Measurements from ENCODE around the gene APOC1. TPM values are rescaled to one million over a fixed set of nuclear protein-coding genes. Genes with fewer than 3 reads are reported as not detected.

Gene APOC1
- total RNA-seq, 1 donor from 2014 or later, result 14.5 TPM

DNA sequence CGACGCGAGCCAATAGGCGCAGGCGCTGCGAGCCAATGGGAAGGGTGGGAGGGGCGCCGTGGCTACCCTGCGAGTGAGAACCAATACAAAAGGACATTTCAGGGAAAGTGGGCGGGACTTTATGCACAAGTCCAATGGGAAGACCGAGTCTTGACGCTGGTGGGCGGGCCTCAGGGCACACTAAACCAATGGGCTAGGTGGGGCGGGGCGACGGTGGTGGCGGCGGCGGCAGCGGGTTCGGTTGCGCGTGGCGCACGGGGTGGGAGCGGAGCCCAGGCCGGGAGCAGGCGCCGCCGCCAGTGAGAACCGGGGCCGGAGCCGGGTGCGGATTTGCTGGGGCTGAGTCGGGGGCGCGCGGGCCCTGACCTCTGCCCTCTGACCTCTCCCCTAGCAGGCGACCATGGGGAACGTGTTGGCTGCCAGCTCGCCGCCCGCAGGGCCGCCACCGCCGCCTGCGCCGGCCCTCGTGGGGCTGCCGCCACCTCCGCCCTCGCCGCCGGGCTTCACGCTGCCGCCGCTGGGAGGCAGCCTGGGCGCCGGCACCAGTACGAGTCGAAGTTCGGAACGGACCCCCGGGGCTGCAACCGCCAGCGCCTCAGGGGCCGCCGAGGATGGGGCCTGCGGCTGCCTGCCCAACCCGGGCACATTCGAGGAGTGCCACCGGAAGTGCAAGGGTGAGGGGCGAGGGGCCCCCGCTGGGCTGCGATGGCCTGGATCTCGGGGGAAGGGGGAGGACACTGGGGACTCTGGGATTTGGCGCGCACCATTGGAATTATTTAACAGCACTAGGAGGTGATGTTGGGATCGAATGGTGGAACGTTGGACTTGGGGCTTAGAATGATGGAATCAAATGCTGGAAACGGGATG is 23.2 kb upstream of the APOC1 start, which contains the start of gene TOMM40:
Gene TOMM40, plus strand, starts transcription at position 239 of the 867 bp plus-strand sequence. Its CDS starts 162 bp downstream, at position 401.
- TF ChIP-seq, protein P1, sequence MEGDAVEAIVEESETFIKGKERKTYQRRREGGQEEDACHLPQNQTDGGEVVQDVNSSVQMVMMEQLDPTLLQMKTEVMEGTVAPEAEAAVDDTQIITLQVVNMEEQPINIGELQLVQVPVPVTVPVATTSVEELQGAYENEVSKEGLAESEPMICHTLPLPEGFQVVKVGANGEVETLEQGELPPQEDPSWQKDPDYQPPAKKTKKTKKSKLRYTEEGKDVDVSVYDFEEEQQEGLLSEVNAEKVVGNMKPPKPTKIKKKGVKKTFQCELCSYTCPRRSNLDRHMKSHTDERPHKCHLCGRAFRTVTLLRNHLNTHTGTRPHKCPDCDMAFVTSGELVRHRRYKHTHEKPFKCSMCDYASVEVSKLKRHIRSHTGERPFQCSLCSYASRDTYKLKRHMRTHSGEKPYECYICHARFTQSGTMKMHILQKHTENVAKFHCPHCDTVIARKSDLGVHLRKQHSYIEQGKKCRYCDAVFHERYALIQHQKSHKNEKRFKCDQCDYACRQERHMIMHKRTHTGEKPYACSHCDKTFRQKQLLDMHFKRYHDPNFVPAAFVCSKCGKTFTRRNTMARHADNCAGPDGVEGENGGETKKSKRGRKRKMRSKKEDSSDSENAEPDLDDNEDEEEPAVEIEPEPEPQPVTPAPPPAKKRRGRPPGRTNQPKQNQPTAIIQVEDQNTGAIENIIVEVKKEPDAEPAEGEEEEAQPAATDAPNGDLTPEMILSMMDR (IDR thresholded peaks at IDR 0.05), result no peak
- TF ChIP-seq POLR2A (IDR thresholded peaks at IDR 0.05) (no peak), POLR2AphosphoS5 (IDR thresholded peaks at IDR 0.05; ENCODE audit: insufficient read depth in 1 of 2, low read depth in 1 of 2) (no peak)
- Histone ChIP-seq H3K27me3 (no peaks in the 10 kb centered on the region), H3K4me3 (peak within 1 kb of the TSS; percentile 87 to 90), H3K4me1 (peaks cover 29% of the 10 kb centered on the region), H3K27ac (peak within 1 kb of the TSS; percentile 83), H3K9me3 (no peaks in the 10 kb centered on the region), H3K36me3 (peaks cover 0 to 37% of the 10 kb centered on the region in 2 donors)
- no peak for DNase-seq (ENCODE audit: extremely low spot score in 2 of 2)
- intact Hi-C loops (cut with DNase I), result loop anchor here (5.0 kb wide), 2 partner anchors 201 to 286 kb away; partner anchors contain the start of genes BLOC1S3, PPP1R37 and TRAPPC6A

DNA sequence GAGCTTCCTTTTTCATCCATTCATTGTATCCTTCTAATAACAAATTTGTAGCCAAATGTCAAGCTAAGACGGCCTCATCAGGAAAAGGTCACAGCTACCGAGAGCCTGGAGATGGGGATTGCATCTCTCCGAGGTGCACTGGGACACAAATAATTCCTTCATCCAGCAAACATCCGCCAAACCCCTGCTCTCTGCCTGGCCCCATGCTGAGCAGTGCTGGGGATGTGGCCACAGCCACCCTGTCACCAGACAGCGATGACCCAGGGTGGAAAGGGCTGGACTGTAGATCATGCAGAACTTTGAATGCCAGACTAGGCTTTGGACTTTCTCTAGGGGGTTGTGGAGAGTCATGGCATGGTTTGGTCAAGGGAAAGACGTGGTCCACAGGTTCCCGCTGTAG is 21.5 kb upstream of the APOC1 start:
- H3K36me3 ChIP-seq, result peaks cover 0 to 52% of the 10 kb centered on the region in 2 donors

DNA sequence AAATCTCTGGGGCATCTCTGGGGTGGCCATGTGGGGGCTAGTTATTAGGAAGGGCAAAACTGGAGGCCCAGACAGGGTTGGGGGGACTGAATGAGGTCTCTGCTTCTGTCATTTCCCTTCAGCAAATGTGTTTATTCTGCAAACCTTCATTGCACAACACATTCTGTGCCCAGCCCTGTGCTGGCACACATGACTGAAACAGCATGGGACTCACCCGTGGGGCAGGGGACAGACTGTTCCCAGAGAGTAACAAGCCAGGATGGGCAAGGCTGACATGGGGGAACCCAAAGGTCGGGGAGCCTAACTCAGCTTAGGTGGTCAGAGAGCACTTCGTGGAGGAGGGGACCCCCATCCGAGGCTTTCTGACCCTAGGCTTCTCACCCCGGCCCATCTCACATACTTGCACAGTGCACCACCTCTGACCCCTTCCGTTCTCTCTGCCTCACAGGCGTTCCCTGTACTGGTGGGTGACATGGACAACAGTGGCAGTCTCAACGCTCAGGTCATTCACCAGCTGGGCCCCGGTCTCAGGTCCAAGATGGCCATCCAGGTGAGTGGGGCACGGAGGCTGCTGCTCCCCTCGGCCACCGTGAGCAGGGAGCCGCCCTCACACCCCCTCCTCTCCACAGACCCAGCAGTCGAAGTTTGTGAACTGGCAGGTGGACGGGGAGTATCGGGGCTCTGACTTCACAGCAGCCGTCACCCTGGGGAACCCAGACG is 20.9 kb upstream of the APOC1 start:
- TF ChIP-seq, protein P1 (IDR thresholded peaks at IDR 0.05), result no peak
- no peak for TF ChIP-seq POLR2AphosphoS5 (IDR thresholded peaks at IDR 0.05; ENCODE audit: insufficient read depth in 1 of 2, low read depth in 1 of 2)
- TF ChIP-seq POLR2A (IDR thresholded peaks at IDR 0.05), result no peak
- peaks cover 0 to 54% of the 10 kb centered on the region in 2 donors for H3K36me3 ChIP-seq
- no peaks in the 10 kb centered on the region for H3K27me3 ChIP-seq
- H3K4me3 ChIP-seq, result no peak overlapping the region
- no peak overlapping the region for H3K27ac ChIP-seq
- no peaks in the 10 kb centered on the region for H3K9me3 ChIP-seq
- intact Hi-C loops (cut with DNase I), result loop anchor here (5.0 kb wide), 2 partner anchors 199 to 284 kb away; partner anchors contain the start of genes BLOC1S3, PPP1R37 and TRAPPC6A
- H3K4me1 ChIP-seq, result peaks cover 29% of the 10 kb centered on the region
- no peak for DNase-seq (ENCODE audit: extremely low spot score in 2 of 2)

More for the DNA sequence above, 21.5 kb upstream of the APOC1 start:
- Histone ChIP-seq H3K27ac (no peak overlapping the region), H3K9me3 (no peaks in the 10 kb centered on the region), H3K27me3 (no peaks in the 10 kb centered on the region), H3K4me1 (peaks cover 29% of the 10 kb centered on the region), H3K4me3 (no peak overlapping the region)
- TF ChIP-seq POLR2A (IDR thresholded peaks at IDR 0.05) (no peak), POLR2AphosphoS5 (IDR thresholded peaks at IDR 0.05; ENCODE audit: insufficient read depth in 1 of 2, low read depth in 1 of 2) (no peak)
- TF ChIP-seq, protein P1 (IDR thresholded peaks at IDR 0.05), result no peak
- intact Hi-C loops (cut with DNase I), result loop anchor here (5.0 kb wide), 2 partner anchors 199 to 284 kb away; partner anchors contain the start of genes BLOC1S3, PPP1R37 and TRAPPC6A
- no peak for DNase-seq (ENCODE audit: extremely low spot score in 2 of 2)

DNA sequence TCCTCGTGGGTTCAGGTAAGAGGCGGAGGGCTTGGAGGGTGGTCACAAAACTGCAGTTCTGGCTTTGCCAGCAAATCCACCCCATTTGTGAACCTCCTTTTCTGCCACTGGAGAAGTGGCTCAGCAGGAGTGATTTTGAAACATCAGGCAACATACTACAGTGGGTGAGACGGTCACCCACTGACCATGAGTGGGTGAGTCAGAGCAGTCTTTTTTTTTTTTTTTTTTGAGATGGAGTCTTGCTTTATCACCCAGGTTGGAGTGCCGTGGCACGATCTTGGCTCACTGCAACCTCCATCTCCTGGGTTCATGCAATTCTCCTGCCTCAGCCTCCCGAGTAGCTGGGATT is 20.4 kb upstream of the APOC1 start:
- H3K4me1 ChIP-seq, result peaks cover 29% of the 10 kb centered on the region
- no peak overlapping the region for H3K27ac ChIP-seq
- no peak overlapping the region for H3K4me3 ChIP-seq
- no peak for DNase-seq (ENCODE audit: extremely low spot score in 2 of 2)
- H3K27me3 ChIP-seq, result no peaks in the 10 kb centered on the region
- intact Hi-C loops (cut with DNase I), result loop anchor here (5.0 kb wide), 2 partner anchors 198 to 283 kb away; partner anchors contain the start of genes BLOC1S3, PPP1R37 and TRAPPC6A
- no peaks in the 10 kb centered on the region for H3K9me3 ChIP-seq
- peaks cover 0 to 54% of the 10 kb centered on the region in 2 donors for H3K36me3 ChIP-seq
- TF ChIP-seq POLR2AphosphoS5 (IDR thresholded peaks at IDR 0.05; ENCODE audit: insufficient read depth in 1 of 2, low read depth in 1 of 2) (no peak), POLR2A (IDR thresholded peaks at IDR 0.05) (no peak)
- TF ChIP-seq, protein P1 (IDR thresholded peaks at IDR 0.05), result no peak

Data from vagina (tissue), 2 donors.